GM12872 (cell line): ENCODE measurements around the gene NRCAM.

Experiments
- CTCF ChIP-seq: IDR thresholded peaks from 3 replicates; pipeline ENCODE4 v1.5.1; 2011; ENCODE audit warnings: low read depth, mild to moderate bottlenecking, low read length, moderate library complexity; ENCODE audit not compliant: insufficient read depth

Gene NRCAM

GRCh38 chr7:108402865-108403264 is 53.4 kb downstream of the NRCAM start:
- no peak for TF ChIP-seq CTCF

GRCh38 chr7:108396080-108396479 is 60.2 kb downstream of the NRCAM start:
- no peak for TF ChIP-seq CTCF

- no peak for TF ChIP-seq CTCF
Observed at GRCh38 chr7:108395426-108395825, 60.8 kb downstream of the NRCAM start.

GRCh38 chr7:108385834-108386422 is 70.3 kb downstream of the NRCAM start:
- no peak for TF ChIP-seq CTCF

GRCh38 chr7:108384716-108385483 is 71.3 kb downstream of the NRCAM start:
- TF ChIP-seq CTCF, result peak; percentile 49

GRCh38 chr7:108382932-108383331 is 73.3 kb downstream of the NRCAM start:
- TF ChIP-seq CTCF, result no peak

GRCh38 chr7:108380517-108380916 is 75.7 kb downstream of the NRCAM start:
- TF ChIP-seq CTCF, result no peak
